CD8-positive, alpha-beta memory T cell (primary cell): ENCODE measurements around the gene HSP90B1. TPM values are rescaled to one million over a fixed set of nuclear protein-coding genes. Genes with fewer than 3 reads are reported as not detected.

Experiments
- CTCF ChIA-PET: fragments of 350-600 bp; sonication (Branson Sonifier 250); formaldehyde crosslinking; loops from one replicate; lab custom pipeline; 2021; ENCODE audit warnings: antibody characterized with exemption; lab: Charles Lee
- POLR2A ChIA-PET: fragments of 350-600 bp; sonication (Branson Sonifier 250); formaldehyde crosslinking; loops from one replicate; lab custom pipeline; 2021; ENCODE audit warnings: antibody characterized with exemption; lab: Charles Lee
- DNase-seq, 5 donors: peaks; one replicate each; pipeline versions ENCODE4 v3.0.0 to v3.0.0-alpha.2; 2020 to 2022; ENCODE audit warnings: mixed read lengths in 1 of 5
- H3K27ac ChIP-seq: one replicate; pipeline ENCODE4 v1.7.0; 2013; ENCODE audit warnings: low read depth, mild to moderate bottlenecking, low read length, moderate library complexity
- H3K27me3 ChIP-seq: 2 replicates; pipeline ENCODE4 v1.7.0; 2013; ENCODE audit warnings: low read length, mild to moderate bottlenecking; ENCODE audit not compliant: insufficient read depth, poor library complexity, severe bottlenecking
- H3K36me3 ChIP-seq: 2 replicates; pipeline ENCODE4 v1.7.0; 2013; ENCODE audit warnings: mild to moderate bottlenecking, low read length, moderate library complexity; ENCODE audit not compliant: insufficient read depth
- H3K4me1 ChIP-seq: 2 replicates; pipeline ENCODE4 v1.7.0; 2013; ENCODE audit warnings: mild to moderate bottlenecking, low read length, moderate library complexity; ENCODE audit not compliant: insufficient read depth
- H3K4me3 ChIP-seq: 2 replicates; pipeline ENCODE4 v1.7.0; 2013; ENCODE audit warnings: mild to moderate bottlenecking, low read length
- H3K9me3 ChIP-seq: 2 replicates; pipeline ENCODE4 v1.7.0; 2013; ENCODE audit warnings: mild to moderate bottlenecking, low read length
- H3K27ac Mint-ChIP-seq, 8 donors: one replicate each; pipeline ENCODE4 v1.8.0; 2020 to 2021; ENCODE audit warnings: mixed read lengths in 8 of 8, mild to moderate bottlenecking in 6 of 8, inconsistent platforms in 3 of 8, moderate library complexity in 3 of 8
- H3K27me3 Mint-ChIP-seq, 2 donors: one replicate each; pipeline ENCODE4 v1.8.0; 2020 to 2021; ENCODE audit warnings: mixed read lengths in 2 of 2, mild to moderate bottlenecking in 1 of 2, moderate library complexity in 1 of 2
- H3K36me3 Mint-ChIP-seq, 3 donors: one replicate each; pipeline ENCODE4 v1.8.0; 2020 to 2021; ENCODE audit warnings: mixed read lengths in 3 of 3, inconsistent platforms in 1 of 3, mild to moderate bottlenecking in 1 of 3
- H3K4me1 Mint-ChIP-seq, 3 donors: one replicate each; pipeline ENCODE4 v1.8.0; 2020 to 2021; ENCODE audit warnings: mixed read lengths in 3 of 3, inconsistent platforms in 1 of 3, mild to moderate bottlenecking in 1 of 3
- H3K4me3 Mint-ChIP-seq, 7 donors: one replicate each; pipeline ENCODE4 v1.8.0; 2020 to 2021; ENCODE audit warnings: mixed read lengths in 7 of 7, mild to moderate bottlenecking in 6 of 7, moderate library complexity in 4 of 7, inconsistent platforms in 2 of 7
- H3K9me3 Mint-ChIP-seq, 5 donors: one replicate each; pipeline ENCODE4 v1.8.0; 2020 to 2022; ENCODE audit warnings: mixed read lengths in 5 of 5, mild to moderate bottlenecking in 3 of 5, moderate library complexity in 2 of 5, inconsistent platforms in 1 of 5
- polyA plus RNA-seq: library from polyadenylated mRNA; unstranded; fragments of 300-500 nt; fragmentation: Illumina TruSeq; gene quantifications from one replicate; pipeline ENCODE4 v1.2.3, GENCODE V29; 2021
- total RNA-seq, 2 experiments: library from RNA; stranded (reverse); gene quantifications; one replicate each; pipeline ENCODE4 v1.2.3, GENCODE V29; 2021

HSP90B1 gene
- total and polyA plus RNA-seq, 3 experiments from 2014 or later: 348 to 488 (median 461) TPM

- no peaks in the 10 kb centered on the region for H3K9me3 Mint-ChIP-seq
- H3K36me3 Mint-ChIP-seq: peaks cover 4 to 76% (median 13%) of the 10 kb centered on the region in 3 donors
- Histone ChIP-seq H3K9me3 (no peaks in the 10 kb centered on the region), H3K36me3 (peaks cover 29% of the 10 kb centered on the region), H3K4me1 (peaks cover 7% of the 10 kb centered on the region), H3K27ac (no peak overlapping the region), H3K27me3 (no peaks in the 10 kb centered on the region), H3K4me3 (no peak overlapping the region)
- H3K27ac Mint-ChIP-seq: peak overlapping the region in 2 of 8 donors; percentile 72 to 88
- no peaks in the 10 kb centered on the region for H3K27me3 Mint-ChIP-seq
- no peak overlapping the region for H3K4me3 Mint-ChIP-seq
- no peak for DNase-seq
- ChIA-PET POLR2A (no interaction called here), CTCF (no interaction called here)
- H3K4me1 Mint-ChIP-seq: peaks cover 24 to 35% (median 27%) of the 10 kb centered on the region in 3 donors
Observed at GRCh38 chr12:103978384-103978982, 48.3 kb downstream of the HSP90B1 start.

- H3K27ac ChIP-seq: no peak overlapping the region
- Mint-ChIP-seq H3K36me3 (peaks cover 0 to 57% (median 13%) of the 10 kb centered on the region in 3 donors), H3K4me1 (no peaks in the 10 kb centered on the region), H3K9me3 (no peaks in the 10 kb centered on the region), H3K27ac (no peak overlapping the region), H3K27me3 (no peaks in the 10 kb centered on the region), H3K4me3 (no peak overlapping the region)
- CTCF ChIA-PET: no interaction called here
- H3K27me3 ChIP-seq: no peaks in the 10 kb centered on the region
- DNase-seq: no peak
- H3K4me1 ChIP-seq: no peaks in the 10 kb centered on the region
- H3K4me3 ChIP-seq: no peak overlapping the region
- POLR2A ChIA-PET: no interaction called here
- H3K9me3 ChIP-seq: no peaks in the 10 kb centered on the region
- H3K36me3 ChIP-seq: peaks cover 33% of the 10 kb centered on the region
Observed at GRCh38 chr12:103986829-103987228, 56.6 kb downstream of the HSP90B1 start.

DNA sequence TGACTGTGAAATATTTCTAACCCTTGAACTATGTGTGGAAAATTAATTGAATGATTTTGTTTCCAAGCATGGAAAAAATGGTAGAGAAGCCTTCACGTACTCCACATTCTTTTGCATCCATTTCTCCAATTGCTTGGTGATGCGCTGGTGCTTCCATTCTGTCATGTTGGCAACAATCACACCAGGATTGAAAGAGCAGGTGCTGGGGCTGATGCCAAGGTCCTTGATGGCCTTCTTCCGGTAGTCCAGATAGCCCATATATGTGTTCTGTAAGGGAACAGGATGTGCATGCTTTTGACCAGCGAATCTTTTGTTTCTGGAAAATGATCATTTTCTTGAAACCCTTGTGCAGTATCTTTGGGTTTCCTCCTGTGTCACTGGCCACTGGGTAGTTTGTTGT, 64.0 kb downstream of the HSP90B1 start:
- Mint-ChIP-seq H3K27ac (no peak overlapping the region), H3K27me3 (peaks cover 4 to 15% of the 10 kb centered on the region in 2 donors), H3K9me3 (no peaks in the 10 kb centered on the region), H3K4me1 (no peaks in the 10 kb centered on the region), H3K4me3 (no peak overlapping the region), H3K36me3 (peaks cover 0 to 6% (median 1%) of the 10 kb centered on the region in 3 donors)
- no peaks in the 10 kb centered on the region for H3K4me1 ChIP-seq
- ChIA-PET POLR2A (no interaction called here), CTCF (no interaction called here)
- H3K9me3 ChIP-seq: no peaks in the 10 kb centered on the region
- DNase-seq: no peak
- H3K27me3 ChIP-seq: no peaks in the 10 kb centered on the region
- H3K4me3 ChIP-seq: no peak overlapping the region
- H3K36me3 ChIP-seq: no peaks in the 10 kb centered on the region
- H3K27ac ChIP-seq: no peak overlapping the region

GRCh38 chr12:103996595-103996994, 66.4 kb downstream of the HSP90B1 start:
- no peaks in the 10 kb centered on the region for H3K4me1 Mint-ChIP-seq
- no peak overlapping the region for H3K27ac ChIP-seq
- ChIA-PET CTCF (no interaction called here), POLR2A (no interaction called here)
- peaks cover 7 to 35% of the 10 kb centered on the region in 2 donors for H3K27me3 Mint-ChIP-seq
- no peaks in the 10 kb centered on the region for H3K36me3 Mint-ChIP-seq
- H3K4me3 Mint-ChIP-seq: no peak overlapping the region
- no peaks in the 10 kb centered on the region for H3K9me3 ChIP-seq
- no peaks in the 10 kb centered on the region for H3K9me3 Mint-ChIP-seq
- H3K27me3 ChIP-seq: no peaks in the 10 kb centered on the region
- DNase-seq: no peak
- H3K36me3 ChIP-seq: no peaks in the 10 kb centered on the region
- no peak overlapping the region for H3K4me3 ChIP-seq
- H3K27ac Mint-ChIP-seq: no peak overlapping the region
- no peaks in the 10 kb centered on the region for H3K4me1 ChIP-seq

DNA sequence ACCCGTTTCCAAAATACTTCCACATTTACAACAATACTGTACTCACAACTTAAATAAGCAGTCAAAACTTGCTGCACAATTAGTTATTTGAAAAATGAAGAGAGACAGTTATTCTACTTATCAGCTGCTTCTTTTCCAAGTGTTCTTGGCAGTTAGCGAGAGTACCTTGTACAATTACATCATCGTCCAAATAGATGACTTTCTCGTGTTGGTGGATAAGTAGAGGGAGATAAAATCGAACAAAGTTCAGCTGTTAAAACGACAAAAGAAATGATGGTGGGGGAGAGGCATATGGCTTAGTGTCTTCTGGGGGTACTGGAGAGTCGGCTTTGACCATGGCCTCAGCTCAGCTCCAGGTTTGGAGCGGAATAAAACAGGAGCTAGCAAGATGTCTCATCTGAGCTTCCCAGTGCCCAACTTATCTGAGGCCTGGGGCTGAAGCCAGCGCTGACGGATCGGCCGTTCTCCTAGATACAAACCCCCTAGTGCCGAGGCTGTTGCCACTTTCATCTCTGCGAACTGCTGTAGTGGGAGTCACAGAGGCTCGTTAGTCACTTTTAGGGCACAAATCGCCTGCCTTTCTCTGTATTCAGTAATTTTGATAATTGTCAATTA, 67.2 kb downstream of the HSP90B1 start:
- POLR2A ChIA-PET: no interaction called here
- no peaks in the 10 kb centered on the region for H3K36me3 ChIP-seq
- H3K4me1 Mint-ChIP-seq: no peaks in the 10 kb centered on the region
- no peaks in the 10 kb centered on the region for H3K27me3 ChIP-seq
- H3K27ac Mint-ChIP-seq: no peak overlapping the region
- DNase-seq: no peak
- H3K4me1 ChIP-seq: no peaks in the 10 kb centered on the region
- no peaks in the 10 kb centered on the region for H3K9me3 Mint-ChIP-seq
- CTCF ChIA-PET: no interaction called here
- H3K4me3 Mint-ChIP-seq: no peak overlapping the region
- peaks cover 12 to 40% of the 10 kb centered on the region in 2 donors for H3K27me3 Mint-ChIP-seq
- H3K9me3 ChIP-seq: no peaks in the 10 kb centered on the region
- H3K36me3 Mint-ChIP-seq: no peaks in the 10 kb centered on the region
- H3K27ac ChIP-seq: no peak overlapping the region
- H3K4me3 ChIP-seq: no peak overlapping the region

Other genes starting within 250 kb of the HSP90B1 start
- 10 to 100 TPM in 1 of 2 experiments, 1 to 10 TPM in 1; 9.9 to 10.0 TPM for gene NT5DC3, start 89.2 kb upstream of the HSP90B1 start, total RNA-seq
- 0.93 TPM for gene NT5DC3, start 89.2 kb upstream of the HSP90B1 start, polyA plus RNA-seq
- 10 to 100 TPM; 51.2 to 52.6 TPM for gene TDG, start 35.5 kb downstream of the HSP90B1 start, total RNA-seq
- 24.1 TPM for gene TDG, start 35.5 kb downstream of the HSP90B1 start, polyA plus RNA-seq
- under 1 TPM in 1 of 2 experiments, not detected in 1; 0.11 TPM for gene GLT8D2, start 119.8 kb downstream of the HSP90B1 start, total RNA-seq
- not detected for gene GLT8D2, start 119.8 kb downstream of the HSP90B1 start, polyA plus RNA-seq
- 10 to 100 TPM; 12.5 to 13.0 TPM for gene HCFC2, start 134.1 kb downstream of the HSP90B1 start, total RNA-seq
- gene HCFC2, start 134.1 kb downstream of the HSP90B1 start, polyA plus RNA-seq: 8.5 TPM
- gene NFYB, start 207.8 kb downstream of the HSP90B1 start, total RNA-seq: 10 to 100 TPM; 25.5 to 27.5 TPM
- 41.1 TPM for gene NFYB, start 207.8 kb downstream of the HSP90B1 start, polyA plus RNA-seq